Activated CD8-positive, alpha-beta memory T cell treated with anti-CD3 and anti-CD28 coated beads for 1 hour (primary cell): ENCODE measurements around the gene ANKMY2.

Source experiments
- DNase-seq, 2 donors: peaks; one replicate each; pipeline ENCODE4 v3.0.0-alpha.2; 2020; ENCODE audit warnings: low read depth in 1 of 2; ENCODE audit errors: extremely low read depth in 1 of 2

ANKMY2 gene

GRCh38 chr7:16583834-16584233 is 61.7 kb downstream of the ANKMY2 start:
- no peak for DNase-seq

GRCh38 chr7:16581286-16581685 is 64.3 kb downstream of the ANKMY2 start:
- no peak for DNase-seq

- DNase-seq = no peak
Measured at GRCh38 chr7:16579216-16579615, 66.3 kb downstream of the ANKMY2 start.

- DNase-seq = no peak
Measured at GRCh38 chr7:16571941-16572340, 73.6 kb downstream of the ANKMY2 start.

GRCh38 chr7:16564909-16565426 is 80.6 kb downstream of the ANKMY2 start:
- no peak for DNase-seq

GRCh38 chr7:16564023-16564380 is 81.6 kb downstream of the ANKMY2 start:
- DNase-seq = no peak

GRCh38 chr7:16563281-16564022 is 82.1 kb downstream of the ANKMY2 start:
- DNase-seq = no peak

- no peak for DNase-seq
Measured at GRCh38 chr7:16562456-16563220, 82.9 kb downstream of the ANKMY2 start.

GRCh38 chr7:16561943-16562342 is 83.6 kb downstream of the ANKMY2 start:
- DNase-seq = no peak

- no peak for DNase-seq
Measured at GRCh38 chr7:16559497-16560179, 85.9 kb downstream of the ANKMY2 start.

GRCh38 chr7:16558761-16559302 is 86.7 kb downstream of the ANKMY2 start:
- DNase-seq = no peak

- no peak for DNase-seq
Measured at GRCh38 chr7:16556359-16556758, 89.2 kb downstream of the ANKMY2 start.

GRCh38 chr7:16554518-16555236 is 90.9 kb downstream of the ANKMY2 start:
- DNase-seq = no peak

- no peak for DNase-seq
Measured at GRCh38 chr7:16550671-16551070, 94.9 kb downstream of the ANKMY2 start.
